Measurements from ENCODE around the gene DSE.

DSE gene

DNA sequence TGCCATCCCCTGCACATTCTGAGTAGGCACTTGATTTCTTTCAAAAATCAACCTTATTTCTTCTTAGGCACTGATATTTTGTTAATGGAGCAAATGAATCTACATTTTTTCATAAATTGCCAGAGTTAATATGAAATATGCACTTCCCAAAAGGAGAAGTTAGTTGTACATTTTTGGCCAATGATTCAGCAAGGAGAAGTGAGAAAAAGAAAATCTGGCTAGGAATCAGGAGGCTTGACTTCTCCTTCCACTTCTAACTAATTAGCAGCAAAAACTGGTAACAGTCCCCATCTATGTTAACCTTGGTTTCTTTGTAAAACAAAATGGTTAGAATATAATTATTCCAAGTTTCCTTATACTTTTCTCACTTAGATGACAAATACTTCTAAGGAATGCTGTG, 7.0 kb upstream of the DSE start:
- DNase-seq, result no peak

DNA sequence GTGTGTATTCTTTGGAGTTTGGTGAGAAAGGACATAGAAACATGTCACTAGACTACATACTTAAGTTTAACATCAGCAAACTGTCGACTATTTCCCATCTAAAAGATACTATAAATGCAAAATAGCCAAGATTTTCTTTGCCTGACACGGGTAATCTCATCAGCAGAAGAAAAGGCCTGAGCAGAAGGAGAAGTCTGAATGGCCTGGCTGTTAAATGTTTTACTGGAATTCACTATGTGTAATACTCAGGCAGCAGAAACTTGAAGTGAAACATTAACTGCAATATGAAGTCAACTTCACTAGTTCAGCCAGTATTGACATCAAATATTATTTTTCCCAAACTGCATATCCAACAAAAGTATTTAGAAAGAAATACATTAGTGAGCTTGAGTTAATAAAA, 6.4 kb upstream of the DSE start:
- DNase-seq, result no peak

DNA sequence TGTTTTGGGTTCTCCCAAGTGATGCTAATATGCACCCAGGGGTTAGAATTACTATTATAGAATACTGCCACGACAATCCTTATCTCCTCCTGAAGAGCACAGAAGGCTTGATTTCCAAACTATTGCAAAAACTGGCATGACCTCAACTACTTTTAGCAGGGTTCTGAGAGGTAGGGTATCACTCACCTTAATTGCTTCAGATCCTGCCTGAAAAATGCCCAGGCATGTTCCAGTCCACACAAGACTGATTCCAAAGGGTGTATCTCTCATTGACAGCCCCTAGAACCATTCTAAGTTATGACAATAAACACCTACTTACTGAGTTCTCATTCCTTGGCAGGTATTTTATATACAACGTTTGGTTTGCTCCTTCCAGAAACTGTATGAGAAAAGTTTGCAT, 5.0 kb upstream of the DSE start:
- DNase-seq, result no peak

DNA sequence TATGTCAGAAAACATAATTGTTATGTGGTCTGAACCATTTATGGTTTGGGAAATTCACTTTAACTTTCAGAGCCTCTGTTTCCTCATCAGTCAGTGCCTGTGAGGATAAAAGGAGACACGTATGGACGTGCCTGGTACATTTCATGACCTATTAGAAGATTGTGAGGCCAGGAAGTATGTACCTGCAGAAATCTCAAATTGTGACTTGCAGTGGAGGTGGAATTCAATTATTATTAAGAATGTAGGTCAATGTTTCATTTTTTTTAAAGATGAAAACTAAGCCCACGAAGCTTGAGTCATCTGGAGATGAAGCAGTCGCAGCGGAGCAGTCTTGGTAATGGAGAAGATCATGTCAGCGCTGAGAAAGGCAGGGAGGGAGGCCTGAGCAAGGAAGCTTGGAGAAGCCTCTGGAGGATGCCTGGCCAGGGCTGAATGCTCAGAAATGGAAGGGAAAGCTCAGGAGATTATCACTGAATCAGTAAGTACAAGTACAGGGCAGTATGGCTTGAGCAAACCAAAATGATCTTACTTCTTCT, 3.9 kb upstream of the DSE start:
- DNase-seq, result no peak

DNA sequence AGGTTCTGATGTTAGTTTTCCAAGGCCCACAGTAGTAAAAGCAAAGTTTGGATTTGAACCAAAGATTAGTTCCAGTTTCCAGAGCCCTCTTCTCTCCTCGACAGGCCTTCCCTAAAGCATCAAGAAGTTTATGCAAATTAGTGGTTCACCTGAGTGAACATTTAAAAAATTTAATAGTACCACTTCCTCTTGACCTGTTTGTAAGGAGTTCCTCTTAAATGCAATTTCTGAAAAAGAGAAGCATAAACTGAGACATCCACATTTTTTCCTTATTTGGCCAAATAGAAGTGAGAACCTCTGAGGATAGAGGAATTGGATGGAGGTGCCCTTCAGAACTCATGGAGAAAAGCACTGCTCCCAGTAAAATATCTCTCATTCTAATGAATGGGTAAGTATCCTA, 1.2 kb upstream of the DSE start:
- no peak for DNase-seq

DNA sequence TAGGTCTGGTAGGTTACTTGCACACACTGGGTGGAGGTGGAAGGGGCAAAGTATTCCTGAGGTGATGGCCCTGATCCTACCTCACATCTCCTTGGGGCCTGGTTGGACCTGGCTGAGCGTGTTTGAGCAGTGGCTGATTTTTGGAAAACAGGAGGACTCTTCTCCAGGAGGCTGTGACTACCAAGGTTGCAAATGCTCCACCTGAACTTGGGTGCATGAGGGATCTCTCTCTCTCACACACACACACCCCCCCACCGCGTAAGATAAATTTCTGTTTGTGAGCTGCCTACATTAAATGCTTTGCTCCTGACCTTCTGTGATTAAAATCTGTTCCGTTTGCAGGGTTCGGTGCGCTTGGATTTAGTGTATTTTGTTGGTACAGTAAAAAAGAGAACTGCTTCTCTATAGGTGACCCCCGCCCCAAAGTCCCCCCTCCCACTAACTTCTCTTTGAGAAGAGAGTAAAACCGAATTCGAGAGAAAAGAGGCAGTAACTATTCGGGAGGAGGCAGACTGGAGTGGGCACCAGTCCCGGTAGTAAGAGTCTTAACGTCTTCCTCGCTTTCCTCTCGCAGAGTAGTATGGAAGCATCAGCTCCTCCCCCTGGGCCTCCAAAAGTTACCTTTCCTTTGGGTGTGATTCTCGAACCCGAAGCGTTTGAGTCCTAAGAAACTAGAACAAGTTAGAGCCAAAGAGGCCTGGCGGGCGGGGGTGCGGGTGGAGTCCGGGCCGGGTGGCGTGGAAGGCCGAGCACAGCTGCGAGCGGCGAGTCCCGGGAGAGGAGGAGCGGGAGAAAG, 585 bp upstream of the DSE start:
- DNase-seq, result peak; percentile 4 to 28

DNA sequence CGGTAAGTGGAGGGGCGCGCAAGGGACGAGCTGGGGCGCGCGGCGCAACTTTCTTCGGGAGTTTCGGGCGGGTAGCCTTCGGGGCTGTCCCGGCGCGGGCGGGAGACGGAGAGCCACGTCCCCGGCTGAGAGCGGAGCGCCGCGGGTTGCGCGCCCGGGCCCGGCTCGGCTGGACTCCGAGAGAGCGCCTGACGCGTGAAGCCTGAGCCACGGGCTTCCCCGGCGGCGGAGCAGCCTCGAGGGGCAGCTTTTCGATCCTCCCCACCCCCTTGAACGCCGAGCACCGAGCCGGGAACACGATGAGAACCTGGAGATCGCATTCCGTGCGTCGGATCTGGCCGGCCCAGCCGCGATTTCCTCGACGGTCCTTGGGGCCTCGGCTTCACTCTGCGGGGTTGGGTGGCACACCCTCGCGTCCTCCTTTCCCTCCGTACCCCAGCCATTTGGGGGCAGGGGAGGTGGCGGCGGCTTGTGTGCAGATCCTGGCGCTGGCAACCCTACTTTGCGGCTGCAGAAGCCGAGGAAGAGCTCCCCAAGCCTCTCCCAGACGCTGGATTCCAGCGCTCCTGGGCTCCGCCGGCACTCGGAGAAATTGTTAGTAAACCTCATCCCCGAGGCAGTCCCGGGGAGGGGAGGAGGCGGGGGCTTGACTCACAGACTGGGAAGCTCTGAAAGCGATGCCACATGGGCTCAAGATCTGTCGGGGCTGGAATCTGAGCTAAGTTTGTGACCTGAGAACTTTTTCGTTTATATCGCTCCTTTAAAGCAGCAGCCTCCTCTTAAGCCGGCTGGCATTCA, 572 bp downstream of the DSE start:
- DNase-seq, result peak; percentile 35 to 60

DNA sequence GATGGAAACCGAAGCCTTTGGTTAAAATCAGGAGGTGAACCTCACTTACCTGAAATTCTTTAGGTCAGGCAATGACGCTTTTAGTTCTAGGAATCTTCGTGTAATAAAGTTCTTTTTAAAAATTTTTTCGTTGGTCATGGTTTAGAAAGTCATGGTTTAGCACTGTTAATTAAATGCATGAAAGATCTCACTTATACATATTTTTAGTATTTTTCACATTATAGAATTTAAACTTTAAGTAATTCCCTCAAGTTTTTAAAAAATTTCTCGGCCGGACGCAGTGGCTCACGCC, 1.1 kb downstream of the DSE start:
- no peak for DNase-seq

DNA sequence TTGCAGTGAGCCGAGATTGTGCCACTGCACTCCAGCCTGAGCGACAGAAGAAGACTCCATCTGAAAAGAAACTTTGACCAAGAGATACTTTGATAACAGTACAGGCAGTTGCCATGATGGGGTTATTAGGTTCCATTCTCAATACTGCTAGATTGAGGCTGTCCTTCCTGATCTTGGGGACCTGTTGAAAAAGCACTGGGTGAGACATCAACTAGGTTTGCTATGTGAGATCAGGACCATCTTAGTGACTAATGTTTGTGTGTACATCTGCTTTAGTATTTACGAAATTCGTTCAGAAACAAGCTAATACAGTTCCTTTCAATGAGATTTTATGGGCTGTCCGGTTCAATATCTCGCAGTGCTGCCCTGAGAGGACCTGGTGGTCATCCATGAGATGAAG, 2.6 kb downstream of the DSE start:
- no peak for DNase-seq

DNA sequence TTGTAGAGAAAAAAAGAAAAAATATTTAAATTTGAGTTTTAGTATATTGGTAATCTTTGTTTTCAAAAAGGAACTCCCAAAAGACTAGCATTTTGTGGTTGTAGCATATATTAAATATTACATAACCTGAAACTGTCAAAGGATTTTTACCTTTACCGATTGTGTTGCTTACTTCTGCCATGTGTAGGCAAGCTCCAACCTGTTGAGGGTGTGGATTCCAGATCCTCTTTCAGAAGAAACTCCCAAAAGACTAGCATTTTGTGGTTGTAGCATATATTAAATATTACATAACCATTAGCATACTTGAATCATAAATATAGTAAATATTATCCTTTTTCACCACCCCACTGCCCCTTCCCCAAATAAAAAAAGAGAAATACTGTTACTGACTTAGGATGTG, 3.2 kb downstream of the DSE start:
- no peak for DNase-seq

DNA sequence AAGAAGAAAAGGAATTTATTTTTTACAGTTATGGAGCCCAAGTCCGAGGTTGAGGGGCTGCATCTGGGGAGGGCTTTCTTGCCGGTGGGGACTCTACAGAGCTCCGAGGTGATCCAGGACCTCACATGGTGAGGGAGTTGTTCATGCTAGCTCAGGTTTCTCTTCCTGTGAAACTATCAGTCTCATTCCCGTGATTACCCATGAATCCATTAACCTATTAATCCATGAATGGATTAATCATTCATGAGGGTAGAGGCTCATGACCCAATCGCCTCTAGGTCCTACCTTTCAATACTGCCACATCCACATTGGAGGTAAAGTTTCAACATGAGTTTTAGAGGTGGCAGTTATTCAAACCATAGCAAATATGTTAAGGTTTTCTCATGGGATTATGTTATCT, 3.8 kb downstream of the DSE start:
- DNase-seq, result no peak

DNA sequence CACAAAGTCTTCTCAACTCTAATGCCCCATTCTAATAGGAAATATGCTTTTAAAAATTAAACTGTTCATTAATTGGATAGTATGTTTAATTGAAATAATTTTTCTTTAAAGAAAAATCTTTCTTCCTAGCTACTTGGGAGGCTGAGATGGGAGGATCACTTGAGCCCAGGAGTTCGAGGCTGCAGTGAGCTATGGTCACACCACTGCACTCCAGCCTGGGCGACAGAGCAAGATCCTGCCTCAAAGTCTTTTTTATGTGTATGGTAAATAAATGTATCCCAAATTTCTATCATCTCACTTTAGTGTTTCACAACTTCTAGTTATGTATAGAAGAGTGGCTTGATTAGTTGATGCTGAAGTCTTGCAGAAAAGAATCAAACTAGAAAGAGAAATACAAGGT, 4.5 kb downstream of the DSE start:
- DNase-seq, result no peak

DNA sequence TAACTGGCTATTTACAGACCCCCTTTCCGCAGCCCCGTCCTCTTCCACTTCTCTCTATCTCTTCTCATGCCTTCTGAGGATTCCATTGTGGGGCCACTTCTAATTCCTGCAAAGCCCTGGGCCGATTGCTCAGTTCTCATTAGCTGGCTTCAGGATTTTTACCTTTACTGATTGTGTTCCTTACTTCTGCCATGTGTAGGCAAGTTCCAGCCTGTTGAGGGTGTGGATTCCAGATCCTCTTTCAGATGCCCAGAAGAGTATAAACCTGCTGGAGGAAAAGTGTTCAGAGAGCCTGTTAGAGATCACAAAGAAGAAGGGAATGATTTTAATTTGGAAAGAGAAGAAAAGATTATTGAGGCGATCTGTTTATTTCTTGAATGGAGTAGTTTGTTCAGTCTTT, 5.4 kb downstream of the DSE start:
- no peak for DNase-seq

DNA sequence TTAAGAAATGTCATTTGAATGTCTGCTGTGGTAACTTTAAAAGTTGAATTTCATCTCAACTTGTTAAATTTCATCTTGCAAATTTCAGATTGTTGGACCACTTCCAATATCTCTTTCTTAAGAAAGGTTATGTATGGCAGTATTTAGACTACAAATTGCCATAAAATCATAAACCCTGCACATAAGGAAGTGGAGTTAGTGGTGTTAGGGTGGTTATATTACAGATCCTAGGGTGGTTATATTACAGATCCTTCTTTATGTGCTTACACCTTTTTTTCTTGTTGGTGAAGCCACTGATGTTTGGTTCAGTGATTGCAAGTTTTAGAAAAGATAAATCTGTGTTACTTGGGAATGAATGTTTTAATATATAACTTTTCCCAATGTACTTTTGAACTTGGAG, 9.0 kb downstream of the DSE start:
- no peak for DNase-seq

DNA sequence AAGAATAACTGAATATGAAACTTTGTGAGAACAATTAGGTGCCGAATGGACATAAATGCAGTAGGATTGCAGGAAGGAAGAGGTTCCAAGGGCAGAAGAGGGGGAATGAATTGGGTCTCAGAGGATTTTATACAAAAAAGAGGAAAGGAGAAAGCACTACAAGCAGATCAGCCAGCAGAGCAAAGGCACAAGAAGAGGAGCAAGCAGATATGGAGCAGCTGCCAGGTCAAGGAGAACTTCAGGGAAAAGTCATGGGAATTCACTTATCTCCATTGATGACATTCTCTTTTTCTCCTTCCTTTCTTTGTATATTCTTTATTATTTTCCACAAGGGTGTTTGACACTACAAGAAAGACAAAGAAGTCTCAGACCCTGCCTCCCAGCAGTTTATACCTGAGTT, 9.6 kb downstream of the DSE start:
- DNase-seq, result no peak

DNA sequence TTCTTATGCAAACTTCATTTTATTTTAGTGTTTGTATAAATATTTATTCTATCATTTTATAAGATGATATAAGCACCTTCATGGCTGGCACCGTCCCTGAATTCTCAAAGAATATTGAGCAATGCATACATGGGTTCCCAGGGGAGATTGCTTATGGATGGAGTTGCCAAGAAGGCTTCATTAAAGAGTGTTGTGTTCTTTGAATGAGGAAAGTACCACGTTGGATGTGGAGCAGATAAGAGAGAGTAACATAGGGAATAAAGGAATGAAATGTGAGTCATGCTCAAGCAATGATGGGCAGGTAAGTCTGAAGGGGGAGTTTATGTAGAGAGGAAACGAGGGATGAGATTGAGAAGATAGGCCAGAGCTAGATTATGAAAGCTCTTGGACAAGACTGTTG, 10.3 kb downstream of the DSE start:
- no peak for DNase-seq

DNA sequence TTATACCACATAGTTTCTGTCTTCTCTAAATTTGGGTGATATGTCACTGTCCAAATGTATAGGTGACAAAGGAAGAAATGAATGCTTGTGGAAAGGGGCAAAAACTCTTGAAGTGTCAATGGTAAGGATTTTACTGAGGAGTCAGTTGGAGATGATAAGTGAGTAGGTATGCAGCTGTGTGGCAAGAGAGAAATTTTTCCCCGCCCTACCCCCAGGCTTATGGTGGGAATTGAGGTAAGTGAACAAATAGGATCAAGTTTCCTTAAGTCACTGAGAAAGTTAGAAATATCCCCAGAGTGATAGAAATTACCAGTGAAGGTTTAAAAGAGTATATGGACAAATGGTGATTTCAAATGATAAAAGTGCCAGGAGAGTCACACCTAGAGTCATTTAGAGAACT, 11.8 kb downstream of the DSE start:
- no peak for DNase-seq

DNA sequence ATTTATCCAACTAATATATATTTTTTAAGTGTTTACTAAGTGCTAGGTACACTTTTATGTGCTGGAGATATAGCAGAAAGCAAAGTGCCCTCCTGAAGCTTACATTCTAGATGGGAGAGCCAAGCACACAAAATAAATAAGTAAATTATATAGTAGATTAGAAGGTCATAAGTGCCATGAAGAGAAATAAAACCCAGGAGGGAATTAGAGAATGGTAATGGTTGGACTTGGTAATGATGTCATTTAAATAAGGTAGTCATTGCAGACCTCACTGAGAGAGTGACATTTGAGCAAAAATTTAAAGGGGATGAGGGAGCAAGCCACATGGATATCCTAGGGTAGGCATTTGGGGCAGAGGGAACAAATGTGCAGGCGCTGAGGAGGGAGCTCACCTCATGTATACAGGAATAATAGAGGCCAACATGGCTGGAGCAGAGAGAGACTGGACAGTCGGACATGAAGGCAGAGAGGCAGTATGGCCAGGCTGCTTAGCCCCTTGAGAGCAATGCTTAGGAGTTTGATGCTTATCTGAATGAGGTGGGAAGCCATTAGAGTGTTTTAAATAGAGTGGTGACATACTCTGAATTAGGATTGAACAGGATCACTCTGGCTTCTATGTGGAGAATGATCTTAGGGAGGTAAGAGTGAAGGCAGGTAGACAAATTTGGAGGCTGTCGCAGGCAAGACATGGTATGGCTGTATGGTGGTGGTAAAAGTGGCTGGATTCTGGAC, 14.1 kb downstream of the DSE start:
- no peak for DNase-seq

DNA sequence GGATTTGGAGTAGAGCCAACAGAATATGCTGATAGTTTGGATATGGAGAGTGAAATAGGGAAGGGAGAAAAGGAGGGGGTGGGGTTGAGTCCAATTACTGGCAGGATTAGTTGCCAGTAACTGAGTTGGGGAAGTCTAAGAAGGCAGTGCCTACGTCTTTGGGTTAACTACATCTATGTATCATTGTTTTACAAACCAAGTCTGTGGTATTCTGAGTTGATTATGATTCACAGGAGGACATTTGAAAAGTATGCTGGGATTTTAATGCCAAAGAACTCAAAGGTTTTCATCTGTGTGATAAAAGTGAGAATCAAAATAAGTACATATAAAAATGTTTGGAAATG, 14.7 kb downstream of the DSE start:
- DNase-seq, result no peak

DNA sequence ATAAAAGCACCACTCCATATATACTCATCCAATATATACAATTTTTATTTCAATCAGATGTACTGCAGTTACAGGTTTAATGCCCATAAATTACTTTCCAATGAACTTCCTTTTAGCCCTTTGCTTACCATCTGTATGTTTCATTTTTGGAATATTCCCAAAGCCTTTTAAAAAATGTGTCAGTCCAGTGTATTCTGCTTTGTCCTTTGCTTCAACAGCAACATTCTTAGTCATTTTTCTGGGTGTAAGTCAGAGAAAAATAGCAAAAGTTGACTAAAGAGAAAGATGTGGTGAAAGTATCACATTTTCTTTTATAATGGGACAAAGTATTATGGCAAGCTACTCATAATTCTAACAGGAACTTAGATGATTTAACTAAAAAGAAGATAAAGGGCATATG, 15.2 kb downstream of the DSE start:
- DNase-seq, result no peak

DNA sequence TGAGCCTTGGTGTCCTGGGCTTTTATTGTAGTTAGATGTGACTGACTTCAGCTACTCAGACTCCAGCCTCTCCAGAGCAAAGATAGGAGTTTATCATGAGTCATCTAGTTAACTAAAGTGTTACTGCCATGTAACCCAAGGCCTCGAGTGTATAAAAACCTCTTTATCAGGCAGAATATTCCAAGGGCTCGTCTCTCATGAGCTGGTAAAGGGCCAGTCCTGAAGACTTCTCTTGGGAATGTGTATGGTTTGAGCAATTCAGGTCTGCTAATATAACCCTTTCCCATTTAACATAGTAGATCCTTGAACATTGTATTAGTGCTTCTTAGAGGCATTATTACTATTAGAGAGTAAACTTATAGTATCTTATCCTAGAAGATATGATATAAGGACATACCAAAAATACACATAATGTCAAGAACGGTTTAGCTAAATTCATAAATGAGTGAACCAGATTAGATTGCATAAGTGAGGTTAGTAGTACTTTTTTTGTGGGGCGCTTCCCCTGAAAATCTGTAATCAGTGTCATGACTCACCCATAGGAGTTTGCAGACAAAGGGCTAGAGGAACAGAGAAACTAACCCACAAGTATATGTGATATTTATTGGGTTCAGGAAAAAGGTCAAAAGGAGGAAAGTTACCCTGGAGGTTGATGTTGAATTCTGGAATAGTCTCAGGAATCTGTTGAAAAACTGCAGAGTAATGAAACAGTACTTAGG, 16.0 kb downstream of the DSE start:
- no peak for DNase-seq

DNA sequence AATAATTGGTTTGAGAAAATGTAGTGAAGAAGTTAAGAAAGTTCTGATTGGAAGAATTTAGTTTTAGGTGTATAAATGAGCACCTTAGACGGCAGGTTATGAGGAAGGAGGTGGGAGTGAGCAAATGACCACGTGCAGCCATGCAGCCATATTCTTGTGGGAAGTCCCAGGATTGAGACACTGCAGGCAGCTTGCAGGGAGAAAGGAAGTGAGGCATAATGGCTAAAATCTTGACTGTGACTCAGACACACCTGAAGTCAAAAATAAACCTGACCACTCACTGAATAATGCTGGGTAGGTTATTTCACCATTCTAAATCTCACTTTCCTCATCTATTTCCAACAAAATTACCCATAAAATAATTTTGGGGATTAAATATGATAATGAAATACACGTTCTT, 16.6 kb downstream of the DSE start:
- DNase-seq, result no peak

DNA sequence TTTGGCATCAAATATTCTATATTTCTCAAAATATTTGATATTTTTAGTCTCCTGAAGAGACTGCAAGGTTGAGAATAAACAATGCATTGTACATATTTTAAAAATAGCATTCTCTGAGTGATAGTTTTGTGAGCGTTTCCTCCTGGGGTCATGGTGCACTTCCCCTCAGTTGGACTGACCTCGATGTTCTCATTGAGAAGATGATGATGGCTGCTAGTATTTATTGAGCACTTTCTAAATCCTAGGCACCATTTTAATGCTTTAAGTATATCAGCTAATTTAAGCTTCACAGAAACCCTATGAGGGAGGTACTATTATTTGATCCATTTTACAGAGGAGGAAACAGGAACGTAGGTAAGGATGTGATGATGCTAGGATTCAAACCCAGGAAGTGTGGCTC, 18.2 kb downstream of the DSE start:
- DNase-seq, result no peak
